GM12878 (cell line): ENCODE data around the gene PINLYP. TPM values are rescaled to one million over a fixed set of nuclear protein-coding genes. Genes with fewer than 3 reads are reported as not detected.

Experiments used
- ATAC-seq: fragments of 200-7000 bp; cut with Tn5 transposase; 3 replicates; pipeline ENCODE4 v1.9.1; 2020; ENCODE audit warnings: mild to moderate bottlenecking, moderate library complexity
- BruUV-seq: library from RNA; stranded (reverse); fragments of 400-500 nt; replicated peaks from 2 replicates; lab custom pipeline; 2021; lab: Mats Ljungman, UMichigan
- CTCF ChIA-PET: fragments of 300-600 bp; sonication (Branson Sonifier 250); formaldehyde crosslinking; extraction: SDS; loops from one replicate; lab custom pipeline; 2021; ENCODE audit warnings: inconsistent platforms; lab: Yijun Ruan, JAX
- POLR2A ChIA-PET: fragments of 350-600 bp; formaldehyde crosslinking; extraction: SDS; loops from one replicate; lab custom pipeline; 2021; ENCODE audit warnings: inconsistent platforms; lab: Charles Lee
- RAD21 ChIA-PET: fragments of 300-600 bp; sonication (Branson Sonifier 250); formaldehyde crosslinking; loops from one replicate; lab custom pipeline; 2023; ENCODE audit warnings: antibody characterized with exemption; ENCODE audit not compliant: unreplicated experiment; lab: Charles Lee
- SMC1A ChIA-PET: fragments of 300-600 bp; sonication (Branson Sonifier 250); formaldehyde crosslinking; loops from one replicate; lab custom pipeline; 2023; ENCODE audit not compliant: unreplicated experiment, uncharacterized antibody; lab: Charles Lee
- DNase-seq: peaks from one replicate; pipeline ENCODE4 v3.0.0-alpha.2; 2011; ENCODE audit warnings: low read depth, low spot score
- FAIRE-seq: peaks from 3 replicates; lab custom pipeline; 2011; peaks lifted over from hg19 to GRCh38; lab: Jason Lieb, UNC
- H2AFZ ChIP-seq: 2 replicates; pipeline ENCODE4 v1.6.0; 2011; ENCODE audit warnings: low read depth, low read length, control low read depth; ENCODE audit not compliant: control insufficient read depth
- H3K27ac ChIP-seq: 2 replicates; pipeline ENCODE4 v1.5.1; 2011; ENCODE audit warnings: control low read depth; ENCODE audit not compliant: control insufficient read depth, insufficient read depth
- H3K27me3 ChIP-seq, 2 experiments: replicated peaks in 1 of 2; 2 replicates each; pipeline versions ENCODE4 v1.6.0 to v1.6.1; 2011; ENCODE audit warnings: low read length in 1 of 2; ENCODE audit not compliant: control insufficient read depth in 2 of 2, insufficient read depth in 2 of 2
- H3K36me3 ChIP-seq, 2 experiments: 2 replicates each; pipeline ENCODE4 v1.5.1; 2011; ENCODE audit warnings: low read length in 1 of 2; ENCODE audit not compliant: control insufficient read depth in 2 of 2, insufficient read depth in 2 of 2
- H3K4me1 ChIP-seq: 2 replicates; pipeline ENCODE4 v1.6.1; 2011; ENCODE audit warnings: mild to moderate bottlenecking, low read length, moderate library complexity, mixed read lengths; ENCODE audit not compliant: control insufficient read depth, insufficient read depth
- H3K4me2 ChIP-seq: 2 replicates; pipeline ENCODE4 v1.6.0; 2011; ENCODE audit warnings: control low read depth; ENCODE audit not compliant: control insufficient read depth, insufficient read depth
- H3K4me3 ChIP-seq: fragments of 200-600 bp; sonication (generic); 2 replicates; pipeline ENCODE4 v1.5.1; 2016
- H3K79me2 ChIP-seq: 2 replicates; pipeline ENCODE4 v1.6.0; 2011; ENCODE audit warnings: low read length; ENCODE audit not compliant: control insufficient read depth, insufficient read depth
- H3K9ac ChIP-seq: 2 replicates; pipeline ENCODE4 v1.8.0; 2011; ENCODE audit warnings: low read length, control low read depth, mixed read lengths; ENCODE audit not compliant: control insufficient read depth, insufficient read depth
- H3K9me3 ChIP-seq: replicated peaks from 3 replicates; pipeline ENCODE4 v1.5.1; 2011; ENCODE audit warnings: mild to moderate bottlenecking, low read length; ENCODE audit not compliant: control insufficient read depth, insufficient read depth
- H4K20me1 ChIP-seq: 2 replicates; pipeline ENCODE4 v1.6.0; 2011; ENCODE audit not compliant: control insufficient read depth, insufficient read depth
- EGR1 ChIP-seq, 2 experiments: IDR thresholded peaks; 1 replicate in 1 of 2; 2 replicates in 1 of 2; pipeline ENCODE4 v1.6.1; 2011 to 2012; ENCODE audit warnings: low read depth in 2 of 2, low read length in 2 of 2, borderline replicate concordance in 1 of 2, mild to moderate bottlenecking in 1 of 2, moderate library complexity in 1 of 2
- MYB ChIP-seq: fragments of 150-350 bp; IDR thresholded peaks from 2 replicates; pipeline ENCODE4 v1.6.1; 2014; ENCODE audit warnings: mild to moderate bottlenecking, low read depth, low read length, borderline replicate concordance
- PAX8 ChIP-seq: fragments of 450-650 bp; IDR thresholded peaks from 2 replicates; pipeline ENCODE4 v1.6.1; 2017; ENCODE audit warnings: mild to moderate bottlenecking, moderate library complexity
- USF2 ChIP-seq: IDR thresholded peaks from 2 replicates; pipeline ENCODE4 v1.6.1; 2011; ENCODE audit warnings: low read depth, low read length, improper control_type of control experiment, borderline replicate concordance
- WGBS: methylation state at CpG from one replicate; pipeline ENCODE4 v1.1.6; 2016; ENCODE audit warnings: low lambda C conversion rate; ENCODE audit not compliant: insufficient replicate concordance, insufficient coverage; ENCODE audit errors: missing lambda C conversion rate; 5-methylcytosine and 5-hydroxymethylcytosine counted together
- in situ Hi-C: fragments of 300-500 bp; cut with MboI; formaldehyde crosslinking; loops from 9 replicates; pipeline ENCODE4 v1.14.3; 2018; ENCODE audit warnings: mixed read lengths
- intact Hi-C: fragments of 100-400 bp; cut with micrococcal nuclease; formaldehyde crosslinking; loops from one replicate; pipeline ENCODE4 v1.14.2; 2022; ENCODE audit not compliant: unreplicated experiment
- polyA plus RNA-seq, 11 experiments: library from polyadenylated mRNA; depleted of rRNA in 4 of 11; unstranded in 6 of 11; stranded (reverse) in 5 of 11; fragments of >200 nt; fragmentation: Nextera tagmentation in 4 of 11; fragmentation: Illumina TruSeq in 1 of 11; extraction: Ambion mirVana in 4 of 11; extraction: Trizol in 1 of 11; gene quantifications; 1 replicate in 1 of 11; 2 replicates in 10 of 11; pipeline versions ENCODE4 v1.2.1 to v1.2.3, GENCODE V29; 2011 to 2016; ENCODE audit warnings: inconsistent platforms in 2 of 11, missing spikeins in 2 of 11, low read depth in 1 of 11
- total RNA-seq, 4 experiments: library from RNA; depleted of rRNA in 3 of 4; stranded (reverse); fragments of >200 nt in 3 of 4; fragmentation: Illumina TruSeq in 1 of 4; extraction: Trizol in 1 of 4; gene quantifications; 2 replicates each; pipeline versions ENCODE4 v1.2.1 to v1.2.3, GENCODE V29; 2013 to 2021

The PINLYP gene
- total and polyA plus RNA-seq, 10 of the 15 experiments (the other 5 are each of a cell fraction or from before 2014, with no cell fraction given) = 1.0 to 26.9 (median 11.4) TPM

GRCh38 chr19:43541920-43542650, 33.5 kb upstream of the PINLYP start:
- FAIRE-seq (no peak), ATAC-seq (no peak), DNase-seq (no peak)
- intact Hi-C loops (no loop called here), in situ Hi-C loops (no loop called here)
- Histone ChIP-seq H3K4me2 (no peak overlapping the region), H3K27ac (no peak overlapping the region), H3K4me3 (no peak overlapping the region), H3K9ac (no peak overlapping the region), H4K20me1 (no peaks in the 10 kb centered on the region), H3K4me1 (no peaks in the 10 kb centered on the region), H3K79me2 (no peaks in the 10 kb centered on the region), H3K36me3 (peaks cover 8 to 13% of the 10 kb centered on the region in 2 experiments), H3K27me3 (no peaks in the 10 kb centered on the region), H2AFZ (no peak overlapping the region), H3K9me3 (no peaks in the 10 kb centered on the region; the same call in 2 of the 3 replicates)
- WGBS = 94% methylated on average over 5 of the region's 5 CpGs
- POLR2A ChIA-PET = interaction anchor here (0.5 kb wide), 1 partner anchor 120 kb away, joined by 3 read pairs; no protein-coding TSS in a partner anchor
- CTCF ChIA-PET = interaction anchor here (0.9 kb wide), 1 partner anchor 9 kb away, joined by 4 read pairs; the partner anchor contains the start of gene ZNF575
- RAD21 ChIA-PET = no interaction called here
- no TSS peak for BruUV-seq
- SMC1A ChIA-PET = no interaction called here
- TF ChIP-seq PAX8 (no peak), MYB (no peak), USF2 (no peak)
- TF ChIP-seq, all 136 proteins: peak for 0

- ChIA-PET SMC1A (no interaction called here), RAD21 (no interaction called here), POLR2A (no interaction called here), CTCF (interaction anchor here (1.6 kb wide), 1 partner anchor 118 kb away, joined by 5 read pairs; no protein-coding TSS in a partner anchor)
- peaks cover 8 to 13% of the 10 kb centered on the region in 2 experiments for H3K36me3 ChIP-seq
- no peak overlapping the region for H3K4me2 ChIP-seq
- no peaks in the 10 kb centered on the region for H3K4me1 ChIP-seq
- no peak for ATAC-seq
- no peaks in the 10 kb centered on the region for H4K20me1 ChIP-seq
- in situ Hi-C loops (no loop called here), intact Hi-C loops (no loop called here)
- no peak for TF ChIP-seq EGR1 (IDR thresholded peaks at IDR 0.05; ENCODE audit: borderline replicate concordance in 1 of 2, low read depth in 2 of 2, low read length in 2 of 2)
- 99% methylated on average over 9 of the region's 9 CpGs for WGBS
- no peak for FAIRE-seq
- H3K27ac ChIP-seq = no peak overlapping the region
- no peaks in the 10 kb centered on the region for H3K79me2 ChIP-seq
- H3K27me3 ChIP-seq = no peaks in the 10 kb centered on the region
- H3K4me3 ChIP-seq = no peak overlapping the region
- no peak overlapping the region for H2AFZ ChIP-seq
- no peaks in the 10 kb centered on the region for H3K9me3 ChIP-seq
- no peak overlapping the region for H3K9ac ChIP-seq
- BruUV-seq = no TSS peak
- DNase-seq = no peak
These were observed 31.5 kb upstream of the PINLYP start for GRCh38 chr19:43544077-43544476.
